Right ventricle myocardium inferior (tissue), 1 donor: Measurements from ENCODE around the gene APEX1. TPM values are rescaled to one million over a fixed set of nuclear protein-coding genes. Genes with fewer than 3 reads are reported as not detected.
A peak's percentile ranks its signal among the peaks of the same experiment; 100 is the strongest.

Source experiments
- ATAC-seq: fragments of 200-7000 bp; cut with Tn5 transposase; one replicate; pipeline ENCODE4 v1.9.1; 2020; ENCODE audit warnings: mild to moderate bottlenecking, moderate library complexity
- DNase-seq: peaks from one replicate; pipeline ENCODE4 v3.0.0; 2021; ENCODE audit errors: missing footprints
- intact Hi-C: fragments of 100-400 bp; cut with DNase I; formaldehyde crosslinking; loops from one replicate; pipeline ENCODE4 v1.11.0; 2022
- total RNA-seq: library from RNA; stranded (reverse); fragmentation: NEBNext Ultra II Directional; extraction: Animal tissue kit (Norgen Biotek cat#: 25700); gene quantifications from one replicate; pipeline ENCODE4 v1.2.1, GENCODE V29; 2021
- donor health status: DM: no; HTN: yes; CAD: no; lungs with severe emphysema.

The APEX1 gene
- total RNA-seq, 1 donor from 2014 or later = 67.2 TPM

DNA sequence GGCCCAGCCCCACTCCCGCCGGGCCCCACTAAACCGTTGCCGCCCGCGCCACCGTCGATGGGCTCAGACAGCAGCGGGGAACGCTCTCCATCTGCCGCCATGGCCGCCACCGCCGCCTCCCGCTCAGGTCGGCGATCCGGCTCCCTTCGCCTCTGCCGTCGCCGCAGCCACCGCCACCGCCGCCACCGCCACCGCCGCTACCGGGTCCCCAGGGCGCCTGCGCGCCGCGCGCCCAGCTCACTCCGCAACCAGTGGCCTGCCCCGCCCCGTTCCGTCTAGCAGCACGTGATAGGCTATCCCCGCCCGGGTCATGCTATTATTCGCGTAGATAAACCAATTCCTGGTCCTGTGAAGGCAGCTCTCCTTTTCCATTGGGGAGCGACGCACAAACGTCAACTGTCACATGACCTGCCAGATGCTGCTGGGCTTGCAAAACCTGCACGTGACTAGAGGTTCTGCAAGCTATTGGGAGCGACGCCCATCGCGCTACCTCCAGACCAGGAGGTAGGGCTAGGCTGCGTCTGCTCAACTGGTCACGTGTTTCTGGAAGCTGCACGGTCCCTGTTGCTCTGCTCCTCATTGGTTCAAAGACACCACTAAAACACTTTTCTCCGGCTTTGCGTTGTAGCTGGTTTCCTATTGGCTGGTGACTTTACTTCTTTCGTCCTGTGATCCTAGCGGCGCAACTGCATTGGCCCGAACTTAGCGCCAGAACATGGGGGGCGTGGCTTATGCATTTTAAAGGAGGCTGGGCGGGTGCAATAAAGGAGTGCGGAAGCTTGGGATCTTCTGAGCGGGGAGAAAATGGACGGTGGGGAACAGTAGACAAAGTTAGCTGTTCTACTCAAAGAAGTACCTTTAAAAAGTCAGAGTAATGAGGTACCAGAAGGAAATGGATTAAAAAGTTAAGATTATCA lies 6.5 kb downstream of the APEX1 start, which contains the start of gene PIP4P1:
TSS of gene PIP4P1 (minus strand) at position 210 of the 917 bp plus-strand sequence. CDS start at position 101, 109 bp downstream.
- DNase-seq (peak; percentile 100), ATAC-seq (peak; percentile 98)
- intact Hi-C loops = loop anchor here (2.0 to 5.0 kb wide), 4 partner anchors 119 to 221 kb away; partner anchors contain the start of genes CCNB1IP1, PARP2 and RNASE4

- intact Hi-C loops = no loop called here
- DNase-seq (no peak), ATAC-seq (no peak)
Measured at GRCh38 chr14:20468764-20469241, 13.8 kb downstream of the APEX1 start.

GRCh38 chr14:20469242-20469889 lies 14.3 kb downstream of the APEX1 start, which contains the start of gene PNP:
TSS of gene PNP (plus strand) at chr14:20469406. CDS start at chr14:20469525, 119 bp downstream.
- intact Hi-C loops = no loop called here
- ATAC-seq (peak; percentile 96), DNase-seq (peak; percentile 93)

DNA sequence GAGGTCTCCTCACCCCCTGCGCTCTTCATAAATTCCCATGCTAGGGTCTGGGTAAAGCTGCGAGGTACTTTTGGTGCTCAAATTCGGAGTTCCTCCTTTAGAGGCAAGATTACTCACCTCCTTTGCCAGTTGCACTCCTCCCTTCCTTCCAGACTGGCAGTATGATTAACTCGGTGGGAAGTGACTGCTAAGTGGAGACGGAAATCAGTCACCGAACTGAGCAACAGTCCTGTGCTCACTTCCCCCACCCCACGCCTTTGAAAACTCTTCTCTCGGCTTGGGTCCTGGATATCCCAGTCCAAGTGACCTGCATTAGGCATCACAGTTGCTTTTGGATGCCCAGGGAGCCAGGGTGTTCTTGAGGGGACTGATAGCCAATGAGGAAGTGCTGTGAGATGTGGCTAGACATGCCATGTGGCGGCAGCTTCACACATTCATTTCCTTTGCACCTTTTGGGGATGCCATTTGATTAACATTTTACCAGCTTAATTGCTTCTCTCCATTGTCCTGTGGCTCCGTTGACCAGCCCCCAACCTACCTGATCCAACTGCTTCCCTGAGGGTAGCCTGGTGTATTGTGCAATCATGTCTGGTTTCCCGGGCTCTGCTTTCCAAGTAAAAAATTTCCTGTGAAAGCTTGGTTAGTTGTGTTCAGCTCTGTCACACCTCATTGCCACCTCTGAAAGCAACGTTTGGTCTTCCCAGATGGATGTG lies 15.0 kb downstream of the APEX1 start:
- peak; percentile 56 for ATAC-seq
- intact Hi-C loops = no loop called here

DNA sequence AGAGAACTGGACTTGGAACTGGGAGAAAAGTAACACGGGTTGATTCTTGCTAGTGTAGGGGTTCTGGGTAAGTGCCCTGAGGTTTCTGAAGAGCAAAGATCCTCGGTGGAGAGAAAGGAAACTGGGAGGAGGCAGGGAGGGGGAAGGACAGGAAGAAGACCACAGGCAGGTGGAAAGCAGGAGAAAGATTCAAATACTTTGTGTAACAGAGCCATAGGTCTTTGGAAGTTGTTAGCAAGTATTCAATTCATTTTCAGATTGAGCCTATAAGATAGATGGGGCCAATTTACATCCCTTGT lies 15.5 kb downstream of the APEX1 start:
- ATAC-seq = no peak
- intact Hi-C loops = no loop called here
- DNase-seq = no peak

More for the DNA sequence above, 15.0 kb downstream of the APEX1 start:
- no peak for DNase-seq

DNA sequence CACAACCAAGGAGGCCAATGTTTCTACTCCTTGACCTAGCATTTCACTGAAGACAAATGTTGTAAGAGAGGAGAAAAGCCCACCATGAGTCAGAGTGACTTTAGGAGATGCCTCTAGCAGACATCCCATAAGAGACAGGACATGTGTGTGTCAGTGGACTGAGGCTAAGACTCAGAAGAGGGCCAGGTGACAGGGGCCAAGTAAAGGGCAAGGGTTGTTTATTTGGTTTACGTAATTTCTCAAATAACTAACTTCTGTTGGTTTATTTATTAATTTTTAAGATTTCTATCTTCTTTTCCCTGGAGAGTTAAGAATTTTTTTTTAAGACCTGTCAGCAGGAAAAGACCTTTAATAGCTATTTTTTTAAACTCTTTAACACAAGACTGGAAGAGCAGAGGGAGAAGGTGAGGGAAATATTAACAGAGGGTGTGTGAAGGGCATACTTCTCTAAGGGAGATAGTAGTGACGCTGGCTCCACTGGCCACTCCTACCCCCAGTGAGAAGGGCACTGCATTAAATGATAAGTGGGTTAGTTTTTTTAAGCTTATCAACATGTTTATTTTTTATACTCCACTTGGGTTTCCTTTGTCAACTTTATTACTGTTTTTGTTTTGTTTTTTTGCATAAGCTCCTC lies 17.6 kb downstream of the APEX1 start:
- ATAC-seq = no peak
- intact Hi-C loops = no loop called here

DNA sequence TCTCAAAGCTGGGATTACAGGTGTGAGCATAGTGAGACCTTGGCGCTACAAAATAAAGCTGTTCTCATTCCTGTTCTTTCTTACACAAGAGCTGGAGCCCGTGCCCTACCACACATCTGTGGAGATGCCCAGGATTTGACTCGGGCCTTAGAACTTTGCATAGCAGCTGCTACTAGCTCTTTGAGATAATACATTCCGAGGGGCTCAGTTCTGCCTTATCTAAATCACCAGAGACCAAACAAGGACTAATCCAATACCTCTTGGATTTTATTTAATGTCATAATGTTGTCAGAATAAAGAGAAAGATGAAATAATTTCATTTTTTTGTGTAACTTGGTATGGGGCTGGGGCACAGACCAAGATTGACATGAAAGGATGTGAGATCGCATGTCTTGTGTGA lies 21.8 kb downstream of the APEX1 start:
- intact Hi-C loops = no loop called here
- ATAC-seq (no peak), DNase-seq (no peak)

More for the DNA sequence above, 17.6 kb downstream of the APEX1 start:
- DNase-seq = no peak

DNA sequence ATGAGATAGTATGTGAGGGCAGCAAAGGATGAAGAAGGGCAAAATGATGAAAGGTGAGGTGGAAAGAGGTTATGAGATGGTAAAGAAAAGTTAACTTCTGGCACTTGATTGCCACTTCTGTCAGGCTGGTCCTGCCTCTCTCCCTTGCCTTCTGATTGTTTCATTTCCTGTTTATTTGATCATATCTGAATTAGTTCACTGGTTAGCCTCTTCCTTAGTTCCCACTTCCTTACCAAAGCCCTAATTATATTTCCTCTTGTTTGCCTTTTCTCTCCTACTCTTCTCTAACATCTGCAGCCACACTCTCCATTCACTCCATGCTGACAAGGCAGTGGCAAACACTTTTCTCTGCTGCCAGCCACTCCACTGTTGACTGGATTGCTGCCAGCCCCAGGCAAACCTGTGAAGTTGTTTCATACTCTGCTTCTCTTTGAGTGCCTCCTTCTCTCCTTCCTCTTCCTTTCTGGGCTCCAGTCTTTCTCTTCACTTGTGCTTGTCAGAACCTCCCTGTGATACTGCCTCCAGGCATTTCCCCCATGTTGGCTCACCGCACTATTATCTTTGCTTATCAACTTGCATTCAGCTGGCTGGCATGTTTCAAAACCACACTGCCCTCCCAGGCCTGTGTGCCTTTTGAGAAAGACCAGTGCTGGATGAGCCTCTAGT lies 22.3 kb downstream of the APEX1 start:
- peak; percentile 69 for ATAC-seq
- DNase-seq = no peak
- intact Hi-C loops = no loop called here

DNA sequence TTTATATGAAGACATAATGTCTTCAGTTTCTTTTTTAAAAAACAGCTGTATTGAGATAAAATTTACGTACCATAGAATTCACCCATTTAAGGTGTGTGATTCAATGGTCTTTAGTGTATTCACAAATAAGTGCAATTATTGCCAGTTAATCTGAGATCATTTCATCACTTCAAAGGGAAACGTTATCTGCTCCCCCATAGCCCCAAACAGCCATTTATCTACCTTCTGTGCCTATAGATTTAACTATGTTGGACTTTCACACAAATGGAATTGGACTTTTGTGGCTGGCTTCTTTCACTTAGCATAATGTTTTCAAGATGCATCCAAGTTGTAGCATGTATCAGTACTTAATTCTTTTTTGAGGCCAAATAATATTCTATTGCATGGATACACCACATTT lies 23.9 kb downstream of the APEX1 start:
- intact Hi-C loops = no loop called here
- no peak for DNase-seq

DNA sequence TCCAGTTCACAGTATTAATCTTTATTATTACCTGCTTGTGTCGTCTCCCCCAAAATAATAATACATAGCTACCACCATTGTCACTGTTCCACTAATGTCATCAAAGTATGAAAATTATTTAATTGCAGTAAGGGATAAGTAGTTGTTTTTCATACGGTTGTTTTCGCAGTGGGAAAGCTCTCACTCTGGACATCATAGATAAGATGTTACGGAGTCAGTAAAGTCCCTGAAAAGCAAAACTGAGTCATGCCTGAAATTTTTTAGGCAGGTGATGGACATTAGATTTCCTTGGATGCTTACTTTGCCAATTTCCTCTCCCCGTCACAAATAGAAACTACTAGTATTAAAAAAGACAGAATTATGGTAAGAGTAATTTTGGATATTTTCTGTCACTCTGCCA lies 27.4 kb downstream of the APEX1 start:
- DNase-seq = no peak

More for the DNA sequence above, 23.9 kb downstream of the APEX1 start:
- ATAC-seq = no peak

DNA sequence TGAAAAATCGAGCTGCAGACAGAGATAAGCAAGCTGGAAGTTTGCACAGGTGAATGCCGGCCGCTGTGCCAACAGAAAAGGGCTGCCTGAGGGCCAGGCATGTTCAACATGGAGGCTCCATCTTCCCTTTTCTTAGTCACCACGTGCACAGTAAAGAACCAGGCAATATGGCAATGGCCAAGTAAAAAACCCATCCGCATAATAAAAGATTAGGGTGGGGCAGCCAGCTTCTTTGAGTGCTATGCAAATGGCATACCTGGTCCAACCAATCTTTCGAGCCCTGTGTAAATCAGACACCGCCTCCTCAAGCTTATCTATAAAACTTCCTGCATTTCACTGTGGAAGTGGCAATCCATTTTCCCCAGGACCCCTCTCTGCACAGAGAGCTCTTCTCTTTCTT lies 30.9 kb downstream of the APEX1 start:
- intact Hi-C loops = no loop called here
- DNase-seq (no peak), ATAC-seq (no peak)

More for the DNA sequence above, 27.4 kb downstream of the APEX1 start:
- intact Hi-C loops = no loop called here
- no peak for ATAC-seq

DNA sequence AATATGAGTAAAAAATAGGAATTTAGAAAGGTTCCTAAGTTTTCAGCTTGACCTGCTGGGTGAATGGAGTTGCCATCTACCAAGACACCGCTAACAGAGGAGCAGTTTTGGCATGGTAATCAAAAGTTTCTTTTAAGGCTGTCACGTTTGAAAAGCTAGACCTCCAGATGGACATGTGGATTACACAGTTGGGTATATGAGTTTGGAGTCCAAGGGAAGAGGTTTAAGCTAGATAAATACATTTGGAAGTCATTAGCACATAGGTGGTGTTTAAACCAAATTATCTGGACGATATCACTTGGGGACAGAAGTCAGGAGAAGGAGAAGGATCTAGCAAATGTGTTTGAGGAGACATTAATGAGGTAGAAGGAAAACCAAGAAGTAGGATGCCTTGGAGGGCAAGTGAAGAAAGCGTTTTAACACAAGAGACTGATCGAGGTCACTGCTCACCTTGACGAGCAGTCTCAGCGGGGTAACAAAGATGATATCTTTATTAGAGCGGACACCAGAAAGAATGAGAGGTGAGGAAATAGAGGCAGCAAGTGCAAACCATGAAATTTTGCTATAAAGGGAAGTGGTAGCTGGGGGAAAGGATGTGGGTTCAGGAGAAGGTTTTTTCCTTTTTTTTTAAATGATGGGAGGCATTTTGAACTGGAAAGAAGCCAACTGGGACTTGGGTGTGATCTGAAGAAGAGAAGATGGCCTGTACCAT lies 31.8 kb downstream of the APEX1 start:
- no peak for ATAC-seq
- intact Hi-C loops = no loop called here
- no peak for DNase-seq

DNA sequence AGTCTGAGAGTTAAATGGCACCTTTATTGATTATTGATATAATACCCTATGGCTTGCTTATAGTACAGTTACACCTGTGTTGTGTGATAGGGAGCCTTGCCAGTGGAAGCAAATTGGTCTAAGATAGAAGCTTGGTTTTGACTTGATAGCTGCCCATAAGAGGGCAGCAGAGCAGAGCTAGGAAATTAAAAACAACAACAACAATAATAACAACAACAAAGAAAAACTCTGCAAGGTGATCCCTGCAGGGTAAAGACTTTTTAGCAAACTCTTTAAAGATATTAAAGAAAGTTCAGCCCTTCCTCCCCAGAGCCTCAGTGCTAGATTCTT lies 32.3 kb downstream of the APEX1 start:
- no peak for ATAC-seq
- no peak for DNase-seq

GRCh38 chr14:20489093-20489994 lies 34.3 kb downstream of the APEX1 start:
- DNase-seq = no peak
- no peak for ATAC-seq
- intact Hi-C loops = no loop called here

More for the DNA sequence above, 32.3 kb downstream of the APEX1 start:
- intact Hi-C loops = no loop called here

GRCh38 chr14:20490563-20490962 lies 35.5 kb downstream of the APEX1 start:
- intact Hi-C loops = no loop called here
- ATAC-seq (no peak), DNase-seq (no peak)

DNA sequence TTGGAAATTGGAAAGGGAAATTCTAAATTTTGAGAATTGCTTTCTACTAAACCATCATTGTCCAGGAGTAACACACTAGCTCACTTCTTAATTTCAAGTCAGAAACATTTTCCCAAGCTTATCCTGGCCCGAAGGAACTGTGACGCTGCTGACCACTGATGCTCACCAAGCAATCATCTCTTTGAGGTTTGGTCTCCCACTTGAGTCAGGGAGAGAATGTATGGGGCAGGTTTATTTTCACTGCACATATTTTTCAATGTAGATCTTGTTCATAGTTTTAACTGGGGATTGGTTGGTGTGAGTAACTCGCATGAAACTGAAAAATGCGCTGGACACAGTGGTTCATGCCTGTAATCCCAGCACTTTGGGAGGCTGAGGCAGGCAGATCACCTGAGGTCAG lies 37.5 kb downstream of the APEX1 start:
- ATAC-seq = no peak
- DNase-seq = no peak
- intact Hi-C loops = no loop called here

DNA sequence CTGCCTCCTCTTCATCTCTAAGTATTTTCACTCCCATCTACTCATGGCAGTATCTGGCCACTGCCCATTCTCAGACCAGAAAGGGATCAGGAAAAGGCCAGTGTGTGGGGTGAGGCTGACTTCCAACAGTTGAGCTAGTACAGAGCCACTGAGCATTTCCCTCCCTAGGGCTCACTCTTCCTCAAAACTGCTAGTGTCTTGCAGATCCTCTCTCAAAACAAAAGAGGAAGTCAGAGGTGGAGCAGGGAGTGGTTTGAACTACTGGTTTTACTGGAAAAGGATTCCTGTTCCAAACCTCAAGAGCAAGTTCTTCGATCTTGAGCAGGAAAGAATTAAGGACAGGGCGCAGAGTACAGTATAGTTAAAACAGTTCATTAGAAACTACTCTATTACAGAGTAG lies 38.6 kb downstream of the APEX1 start:
- peak; percentile 39 for ATAC-seq

More for the DNA sequence above, 38.6 kb downstream of the APEX1 start:
- intact Hi-C loops = no loop called here
- DNase-seq = no peak
